ENCODE results near the gene PRDM16.

PRDM16 gene

DNA sequence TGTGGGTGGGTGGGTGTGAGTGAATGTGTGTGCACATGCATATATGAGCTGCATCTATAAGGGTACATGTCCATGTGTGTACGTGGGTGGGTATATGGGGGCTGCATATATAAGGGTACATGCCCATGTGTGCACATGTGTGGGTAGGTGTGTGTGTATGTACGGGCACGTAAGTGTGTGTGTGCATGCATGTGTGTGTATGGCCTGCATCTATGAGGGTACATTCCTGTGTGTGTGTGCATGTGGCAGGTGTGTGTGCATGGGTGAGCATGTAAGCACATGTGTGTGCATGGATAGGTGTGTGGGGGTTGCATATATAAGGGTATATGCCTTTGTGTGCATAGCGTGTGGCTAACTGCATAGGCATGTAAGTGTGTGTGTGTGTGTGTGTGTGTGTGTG is 204.4 kb downstream of the PRDM16 start:
- no peaks in the 10 kb centered on the region; the same call in 1 of the 2 replicates for H3K27me3 ChIP-seq (replicated peaks; ENCODE audit: control insufficient read depth, insufficient read depth, low read length)
- H3K36me3 ChIP-seq (ENCODE audit: control insufficient read depth, insufficient read depth, low read length): no peaks in the 10 kb centered on the region
- TF ChIP-seq, protein P1, sequence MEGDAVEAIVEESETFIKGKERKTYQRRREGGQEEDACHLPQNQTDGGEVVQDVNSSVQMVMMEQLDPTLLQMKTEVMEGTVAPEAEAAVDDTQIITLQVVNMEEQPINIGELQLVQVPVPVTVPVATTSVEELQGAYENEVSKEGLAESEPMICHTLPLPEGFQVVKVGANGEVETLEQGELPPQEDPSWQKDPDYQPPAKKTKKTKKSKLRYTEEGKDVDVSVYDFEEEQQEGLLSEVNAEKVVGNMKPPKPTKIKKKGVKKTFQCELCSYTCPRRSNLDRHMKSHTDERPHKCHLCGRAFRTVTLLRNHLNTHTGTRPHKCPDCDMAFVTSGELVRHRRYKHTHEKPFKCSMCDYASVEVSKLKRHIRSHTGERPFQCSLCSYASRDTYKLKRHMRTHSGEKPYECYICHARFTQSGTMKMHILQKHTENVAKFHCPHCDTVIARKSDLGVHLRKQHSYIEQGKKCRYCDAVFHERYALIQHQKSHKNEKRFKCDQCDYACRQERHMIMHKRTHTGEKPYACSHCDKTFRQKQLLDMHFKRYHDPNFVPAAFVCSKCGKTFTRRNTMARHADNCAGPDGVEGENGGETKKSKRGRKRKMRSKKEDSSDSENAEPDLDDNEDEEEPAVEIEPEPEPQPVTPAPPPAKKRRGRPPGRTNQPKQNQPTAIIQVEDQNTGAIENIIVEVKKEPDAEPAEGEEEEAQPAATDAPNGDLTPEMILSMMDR (IDR thresholded peaks at IDR 0.05; ENCODE audit: insufficient read depth, low read length, poor library complexity, severe bottlenecking): no peak
- H3K4me3 ChIP-seq (replicated peaks; ENCODE audit: low read depth, low read length): no peak overlapping the region
- no peak for DNase-seq (ENCODE audit: extremely low read depth, insufficient read length)

DNA sequence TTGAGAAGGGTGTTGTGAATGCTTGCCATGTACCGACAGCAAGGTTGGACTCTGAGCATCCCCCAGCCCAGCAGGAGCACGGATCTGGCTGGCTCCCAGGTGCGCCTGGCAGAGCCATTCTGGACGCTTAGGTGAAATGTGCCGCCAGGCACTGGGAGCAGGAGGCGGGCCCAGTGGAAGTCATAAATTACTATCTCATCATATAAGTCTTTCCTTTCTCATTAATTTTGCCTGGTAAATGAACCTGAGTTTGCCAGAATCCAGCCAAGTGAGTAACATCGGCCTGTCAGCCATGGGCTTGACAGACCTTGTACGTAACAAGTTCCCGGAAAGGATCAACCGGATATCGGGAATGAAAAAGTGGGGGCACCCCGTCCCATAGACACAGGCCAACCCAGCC is 206.0 kb downstream of the PRDM16 start:
- Histone ChIP-seq H3K4me3 (replicated peaks; ENCODE audit: low read depth, low read length) (no peak overlapping the region), H3K36me3 (ENCODE audit: control insufficient read depth, insufficient read depth, low read length) (no peaks in the 10 kb centered on the region), H3K27me3 (replicated peaks; ENCODE audit: control insufficient read depth, insufficient read depth, low read length) (no peaks in the 10 kb centered on the region; the same call in 1 of the 2 replicates)
- TF ChIP-seq, protein P1 (IDR thresholded peaks at IDR 0.05; ENCODE audit: insufficient read depth, low read length, poor library complexity, severe bottlenecking): no peak
- no peak for DNase-seq (ENCODE audit: extremely low read depth, insufficient read length)

DNA sequence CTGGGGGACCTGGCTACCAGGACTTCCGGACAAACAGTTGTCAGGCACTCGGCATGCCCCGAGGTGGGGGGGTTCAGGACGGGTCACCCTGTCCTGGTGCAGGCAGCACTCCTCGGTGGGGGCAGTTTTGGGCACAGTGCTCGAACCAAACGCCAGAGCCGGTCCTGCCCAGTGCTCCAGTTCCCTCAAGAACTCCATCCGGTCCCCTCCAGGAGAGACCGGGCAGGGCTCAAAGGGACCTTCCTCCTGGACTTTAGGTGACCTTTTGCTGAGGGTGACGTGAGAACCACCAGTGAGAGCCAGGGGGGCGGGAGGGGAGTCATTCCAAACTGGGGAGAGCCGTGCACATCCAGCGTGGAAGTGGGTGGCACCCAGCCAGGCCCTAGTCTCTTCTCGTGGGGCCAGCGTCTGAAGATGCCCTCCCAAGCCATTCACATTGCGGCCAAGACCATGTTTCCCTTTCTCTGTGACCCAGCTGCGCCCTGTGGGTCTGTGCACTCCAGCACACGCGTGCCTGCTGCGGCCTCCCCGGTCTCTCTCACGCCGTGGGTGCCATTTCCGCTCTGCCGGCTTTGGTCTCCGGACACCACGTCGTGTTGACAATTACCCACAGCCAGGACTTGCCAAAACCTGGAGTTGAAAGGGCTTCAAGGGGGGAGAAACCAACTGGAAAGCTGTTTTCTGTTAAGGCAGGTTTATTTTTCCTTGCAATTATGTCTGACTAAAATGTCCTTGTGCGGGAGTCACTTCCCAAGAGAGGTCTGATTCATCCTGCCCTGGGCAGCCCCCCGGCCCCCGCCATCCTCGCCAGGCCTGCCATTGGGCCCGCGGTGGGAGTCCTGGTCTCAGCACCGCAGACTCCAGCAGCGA is 206.7 kb downstream of the PRDM16 start:
- H3K4me3 ChIP-seq (replicated peaks; ENCODE audit: low read depth, low read length): no peak overlapping the region
- no peaks in the 10 kb centered on the region for H3K36me3 ChIP-seq (ENCODE audit: control insufficient read depth, insufficient read depth, low read length)
- no peak for DNase-seq (ENCODE audit: extremely low read depth, insufficient read length)
- TF ChIP-seq, protein P1 (IDR thresholded peaks at IDR 0.05; ENCODE audit: insufficient read depth, low read length, poor library complexity, severe bottlenecking): no peak
- H3K27me3 ChIP-seq (replicated peaks; ENCODE audit: control insufficient read depth, insufficient read depth, low read length): no peaks in the 10 kb centered on the region; the same call in 1 of the 2 replicates

DNA sequence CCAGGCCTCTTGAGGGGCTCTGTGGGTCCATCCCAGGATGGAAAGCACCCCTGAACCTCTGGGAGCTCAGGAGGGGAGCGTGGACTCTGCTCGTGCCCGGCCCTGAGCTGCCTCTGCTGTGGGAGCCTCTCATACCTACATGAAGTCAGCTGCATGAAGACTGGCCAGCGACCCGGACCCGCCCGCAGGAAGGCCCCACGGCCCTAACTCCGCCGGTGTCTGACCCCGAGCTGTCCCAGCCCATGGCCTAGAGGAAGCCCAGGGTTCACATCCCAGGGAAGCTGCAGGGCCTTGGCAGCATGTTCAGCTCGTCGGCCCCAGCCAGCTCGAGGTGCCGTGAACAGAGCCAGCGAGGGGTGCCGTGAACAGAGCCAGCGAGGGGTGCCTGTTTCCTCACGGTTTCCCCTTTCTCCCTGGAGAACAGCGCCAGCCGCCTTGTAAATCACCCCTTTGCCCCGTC is 207.4 kb downstream of the PRDM16 start:
- DNase-seq (ENCODE audit: extremely low read depth, insufficient read length): no peak
- Histone ChIP-seq H3K4me3 (replicated peaks; ENCODE audit: low read depth, low read length) (no peak overlapping the region), H3K27me3 (replicated peaks; ENCODE audit: control insufficient read depth, insufficient read depth, low read length) (no peaks in the 10 kb centered on the region; the same call in 1 of the 2 replicates), H3K36me3 (ENCODE audit: control insufficient read depth, insufficient read depth, low read length) (no peaks in the 10 kb centered on the region)
- TF ChIP-seq, protein P1 (IDR thresholded peaks at IDR 0.05; ENCODE audit: insufficient read depth, low read length, poor library complexity, severe bottlenecking): no peak

DNA sequence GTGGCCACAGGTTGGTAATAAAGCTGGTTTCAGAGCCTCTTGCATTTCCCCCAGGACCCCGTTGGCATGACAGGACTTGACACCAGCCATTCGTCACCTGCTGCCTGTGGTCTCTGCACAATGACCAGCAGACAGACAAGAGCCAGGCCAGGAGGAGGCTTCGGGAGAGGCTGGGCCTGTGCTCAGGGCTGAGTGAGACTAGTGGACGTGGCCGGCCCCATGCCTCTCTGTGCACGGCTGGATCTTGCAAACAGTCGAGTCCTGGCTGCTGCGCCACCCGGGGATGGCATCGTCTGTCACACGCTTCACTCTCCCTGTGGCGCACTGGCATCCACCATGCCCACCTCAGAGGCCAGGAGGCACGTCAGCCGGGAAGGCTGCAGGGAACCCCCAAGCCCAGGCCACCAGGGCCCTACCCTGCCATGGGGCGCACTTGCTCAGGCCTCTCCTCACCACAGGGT is 208.0 kb downstream of the PRDM16 start:
- Histone ChIP-seq H3K4me3 (replicated peaks; ENCODE audit: low read depth, low read length) (no peak overlapping the region), H3K27me3 (replicated peaks; ENCODE audit: control insufficient read depth, insufficient read depth, low read length) (no peaks in the 10 kb centered on the region; the same call in 1 of the 2 replicates), H3K36me3 (ENCODE audit: control insufficient read depth, insufficient read depth, low read length) (no peaks in the 10 kb centered on the region)
- no peak for DNase-seq (ENCODE audit: extremely low read depth, insufficient read length)
- TF ChIP-seq, protein P1 (IDR thresholded peaks at IDR 0.05; ENCODE audit: insufficient read depth, low read length, poor library complexity, severe bottlenecking): no peak

Data from GM06990 (cell line).